SW 1271 (cell line): ENCODE measurements around the gene LMX1B.
"Not testable (repeated sequence)": the region's sequence is repeated elsewhere in the genome, so short reads cannot be mapped to it uniquely, and the experiment has no call there.

Experiments
- DNase-seq, 2 experiments: peaks; one replicate each; lab custom pipeline; 2025; lab: John Stamatoyannopoulos, UW

LMX1B gene

GRCh38 chr9:126633881-126634558, 20.3 kb downstream of the LMX1B start:
- no peak for DNase-seq

- DNase-seq = no peak
These were observed 21.3 kb downstream of the LMX1B start for GRCh38 chr9:126635061-126635460.

- DNase-seq = no peak
These were observed 22.1 kb downstream of the LMX1B start for GRCh38 chr9:126635661-126636439.

DNA sequence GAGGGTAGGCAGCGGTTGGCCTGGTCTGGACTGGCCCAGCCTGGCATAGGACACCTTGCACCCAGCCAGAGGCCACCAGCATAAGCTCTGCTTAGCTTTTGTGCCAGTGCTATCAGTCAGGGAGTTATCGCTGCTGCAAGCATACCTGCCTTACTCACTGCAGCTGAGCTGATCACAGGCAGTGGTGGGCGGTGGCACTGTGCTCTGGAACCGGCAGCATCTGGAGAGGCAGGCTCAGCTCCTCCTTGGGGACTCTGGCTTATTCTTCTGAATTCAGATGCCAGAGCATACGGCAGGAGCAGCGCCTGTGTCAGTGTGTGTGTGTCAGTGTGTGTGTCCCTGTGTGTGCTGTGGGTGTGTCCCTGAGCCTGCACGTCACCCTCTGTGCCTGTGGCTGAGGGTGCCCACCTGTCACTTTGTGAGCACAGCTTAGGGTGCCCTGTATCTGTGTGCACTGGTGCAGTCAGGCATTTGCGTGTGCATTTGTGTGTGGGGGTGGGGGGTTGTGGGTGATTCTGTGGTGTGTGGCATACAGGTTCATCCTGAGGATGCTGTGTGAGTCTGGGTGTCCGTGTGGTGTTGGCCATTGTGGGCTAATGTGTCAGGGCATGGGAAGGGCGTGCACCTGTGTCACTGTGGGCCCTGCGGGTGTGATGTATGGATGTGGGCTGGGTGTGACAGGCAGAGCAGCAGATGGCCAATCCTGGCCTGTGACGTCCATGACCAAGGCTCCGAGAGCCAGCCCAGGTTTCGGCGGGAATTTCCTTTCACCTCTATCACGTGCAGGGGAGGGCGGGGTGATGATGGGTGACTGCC, 23.5 kb downstream of the LMX1B start:
- no peak for DNase-seq

DNA sequence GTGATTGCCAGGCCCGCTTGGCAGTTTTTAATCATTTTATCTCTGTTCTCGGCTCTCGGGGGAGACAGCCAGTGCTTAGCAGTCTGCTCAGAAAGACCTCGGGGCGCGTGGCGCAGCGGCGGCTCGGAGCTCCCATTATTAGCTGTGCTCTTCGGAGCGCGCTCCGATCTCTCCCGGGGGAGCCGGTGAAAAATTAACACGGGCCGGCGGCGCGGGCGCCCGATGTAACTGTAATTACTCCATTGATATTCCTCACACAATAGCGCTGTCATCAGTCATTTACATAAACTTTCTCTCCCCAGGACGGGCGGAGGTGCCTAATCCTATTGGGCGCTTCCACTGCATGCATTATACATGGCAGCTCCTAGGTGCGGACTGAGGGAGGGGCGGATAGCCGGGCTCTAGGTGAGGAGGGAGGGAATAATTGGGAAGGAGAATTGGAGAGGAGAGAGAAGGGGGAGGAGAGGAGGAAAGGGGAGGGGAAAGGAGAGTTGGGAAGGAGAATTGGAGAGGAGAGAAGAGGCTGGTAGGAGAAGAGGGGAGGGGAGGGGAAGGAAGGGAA, 24.9 kb downstream of the LMX1B start:
- no peak for DNase-seq

- no peak for DNase-seq
These were observed 25.7 kb downstream of the LMX1B start for GRCh38 chr9:126639318-126640000.

DNA sequence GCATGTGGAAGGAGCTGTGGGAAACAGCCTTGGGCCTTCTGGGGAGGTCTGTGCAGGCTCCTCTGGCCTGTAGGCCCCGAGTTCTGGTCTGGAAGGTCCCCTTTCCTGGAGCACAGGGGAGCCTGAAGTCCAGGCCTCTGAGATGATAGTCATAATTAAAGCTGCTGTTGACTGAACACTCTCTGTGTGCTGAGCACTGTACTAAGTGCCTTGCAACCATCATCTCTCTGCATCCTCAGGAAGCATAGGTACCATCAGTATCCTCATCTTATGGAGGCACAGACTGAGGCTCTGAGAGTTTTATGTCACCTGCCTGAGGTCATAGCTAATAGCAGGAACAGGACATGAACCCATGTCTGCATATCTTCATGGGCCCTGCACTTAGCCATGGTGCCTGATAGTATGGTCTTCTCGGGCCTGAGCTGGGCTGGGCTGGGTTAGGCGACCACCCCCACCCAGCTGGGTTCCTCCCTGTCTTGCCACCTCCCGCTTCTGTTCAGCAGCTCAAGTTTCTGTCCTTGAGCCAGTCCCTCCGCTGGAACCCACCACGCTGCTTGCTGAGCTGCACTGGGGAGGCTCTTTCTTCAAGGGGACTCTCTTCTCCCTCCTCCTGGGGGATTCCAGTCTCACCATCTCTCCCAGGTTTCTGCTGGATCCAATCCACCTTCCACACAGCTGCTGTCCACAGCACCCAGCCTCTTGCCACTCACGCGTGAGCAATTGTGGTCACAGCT, 27.6 kb downstream of the LMX1B start:
- no peak for DNase-seq

- DNase-seq = no peak
These were observed 28.4 kb downstream of the LMX1B start for GRCh38 chr9:126642010-126642744.

- DNase-seq = no peak
These were observed 29.1 kb downstream of the LMX1B start for GRCh38 chr9:126642839-126643238.

- DNase-seq = no peak
These were observed 30.3 kb downstream of the LMX1B start for GRCh38 chr9:126643945-126644527.

GRCh38 chr9:126646162-126646561, 32.4 kb downstream of the LMX1B start:
- no peak for DNase-seq

DNA sequence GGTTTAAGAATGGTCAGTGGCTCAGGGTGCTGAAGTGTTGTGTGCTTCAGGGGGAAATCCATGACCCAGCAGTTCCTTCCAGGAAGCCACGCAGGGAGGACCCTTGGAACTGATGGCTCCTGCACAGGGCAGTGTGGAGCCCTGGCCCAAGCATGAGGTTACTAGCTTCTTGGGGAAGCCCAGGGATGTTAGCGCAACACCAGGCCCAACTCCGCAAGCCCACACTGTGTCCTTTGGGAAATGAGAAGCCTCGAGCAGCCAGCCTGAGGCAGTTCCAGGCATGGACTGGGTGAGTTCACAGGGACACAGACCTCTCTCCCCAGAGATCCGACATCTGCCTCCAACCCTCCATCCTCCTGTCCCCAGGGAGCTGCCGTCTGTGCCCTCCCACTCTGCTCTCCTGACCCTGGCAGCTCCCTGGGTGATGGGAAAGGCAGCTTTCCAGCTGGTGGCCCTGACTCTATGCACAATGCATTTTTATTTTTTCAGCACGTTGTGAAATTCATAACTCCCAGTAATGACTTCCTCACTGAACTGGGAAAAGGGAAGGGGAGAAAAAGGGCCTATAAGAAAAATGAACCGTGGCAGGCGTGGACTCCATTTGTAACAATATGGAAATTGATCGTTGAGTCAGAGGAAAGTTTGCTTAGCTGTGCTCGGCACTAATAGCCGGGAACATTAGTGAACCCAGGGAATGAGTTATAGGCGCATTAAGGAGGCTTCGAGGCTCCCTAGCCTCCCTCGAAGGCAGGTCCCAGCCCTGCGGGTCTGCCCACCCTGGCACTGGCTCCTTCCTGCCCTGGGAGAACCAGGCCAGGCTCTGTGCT, 34.1 kb downstream of the LMX1B start:
- no peak for DNase-seq

- DNase-seq = no peak
These were observed 35.7 kb downstream of the LMX1B start for GRCh38 chr9:126649477-126649876.

- DNase-seq = no peak
These were observed 36.9 kb downstream of the LMX1B start for GRCh38 chr9:126650404-126651341.

DNA sequence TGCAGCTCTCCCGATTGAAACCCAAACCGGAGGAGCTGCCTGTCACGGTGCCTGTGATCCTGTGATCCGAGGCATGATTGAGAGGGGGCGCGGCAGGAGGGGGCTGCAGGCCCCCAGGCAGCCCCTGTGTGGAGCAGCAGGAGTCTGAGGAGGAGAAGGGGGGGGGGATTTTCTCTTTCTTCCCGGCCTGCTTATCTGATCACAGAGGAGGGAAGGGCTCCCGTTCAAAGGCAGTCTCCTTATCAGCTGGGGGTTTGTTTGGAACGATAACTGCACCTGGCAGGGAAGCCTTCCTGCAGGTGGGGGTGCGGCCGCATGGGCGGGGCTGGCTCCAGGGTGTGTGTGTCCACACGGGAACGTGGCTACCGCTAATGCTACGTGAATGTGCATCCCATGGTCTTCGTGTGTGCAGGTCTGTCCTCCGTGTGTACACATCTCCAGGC, 38.4 kb downstream of the LMX1B start:
- DNase-seq = no peak

DNA sequence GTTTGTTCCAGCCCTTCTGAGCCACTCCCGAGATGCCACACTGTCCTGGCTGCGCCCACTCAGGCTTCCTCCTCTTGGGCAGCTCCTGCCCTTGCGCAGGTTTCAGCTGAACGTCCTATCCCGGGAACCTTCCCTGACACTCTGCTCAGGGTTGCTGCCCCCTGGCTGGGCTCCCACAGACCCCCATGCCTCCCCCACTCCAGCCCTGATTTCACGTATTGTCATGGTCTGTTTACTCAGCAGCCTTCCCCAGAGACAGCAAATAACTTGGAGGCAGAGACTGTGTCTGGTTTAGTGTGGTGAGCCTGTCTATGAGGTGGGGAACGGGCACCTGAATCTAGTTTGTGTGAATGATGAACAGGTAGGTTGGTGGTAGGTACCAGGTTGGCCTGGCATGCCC, 40.4 kb downstream of the LMX1B start:
- no peak for DNase-seq

GRCh38 chr9:126656214-126656613, 42.5 kb downstream of the LMX1B start:
- DNase-seq = not testable (repeated sequence)
